Measurements from ENCODE around the gene CACNA1I. TPM values are rescaled to one million over a fixed set of nuclear protein-coding genes. Genes with fewer than 3 reads are reported as not detected.

The CACNA1I gene
- total RNA-seq, result under 0.01 TPM in 1 of 2 replicates, not detected in the other

GRCh38 chr22:39570665-39571064 lies at the start of gene CACNA1I:
TSS of gene CACNA1I (plus strand) at chr22:39570753. CDS start at chr22:39570753, 0 bp downstream.

GRCh38 chr22:39532215-39533073 lies 38.1 kb upstream of the CACNA1I start, which contains the start of gene RPS19BP1:
TSS of gene RPS19BP1 (minus strand) at chr22:39532748. CDS start at chr22:39532738, 10 bp downstream.

Other genes starting within 250 kb of the CACNA1I start
- gene SYNGR1, start 220.8 kb upstream of the CACNA1I start, total RNA-seq, result 2.3 and 3.6 TPM in 2 replicates
- gene TAB1, start 171.0 kb upstream of the CACNA1I start, total RNA-seq, result 10.9 and 13.7 TPM in 2 replicates
- not detected in 2 replicates for gene MGAT3, start 113.7 kb upstream of the CACNA1I start, total RNA-seq
- gene MIEF1, start 68.5 kb upstream of the CACNA1I start, total RNA-seq, result 36.3 and 37.2 TPM in 2 replicates
- 221 and 270 TPM in 2 replicates for gene ATF4, start 50.2 kb upstream of the CACNA1I start, total RNA-seq
- gene RPS19BP1, start 38.0 kb upstream of the CACNA1I start, total RNA-seq, result 53.2 TPM in 2 replicates

All from vein endothelial cell (primary cell).